Ishikawa (cell line): ENCODE measurements around the gene IL1F10.

Source experiments
- CEBPB ChIP-seq: IDR thresholded peaks from 2 replicates; pipeline ENCODE4 v1.6.1; 2012
- EP300 ChIP-seq: IDR thresholded peaks from 2 replicates; pipeline ENCODE4 v1.6.1; 2012; ENCODE audit warnings: borderline replicate concordance
- FOXM1 ChIP-seq: IDR thresholded peaks from 2 replicates; pipeline ENCODE4 v1.6.1; 2012; ENCODE audit warnings: low read depth, borderline replicate concordance
- MAX ChIP-seq: IDR thresholded peaks from 2 replicates; pipeline ENCODE4 v1.6.1; 2012
- NFIC ChIP-seq: IDR thresholded peaks from 2 replicates; pipeline ENCODE4 v1.6.1; 2012
- RAD21 ChIP-seq: IDR thresholded peaks from 2 replicates; pipeline ENCODE4 v1.6.1; 2012; ENCODE audit warnings: low read depth
- REST ChIP-seq: IDR thresholded peaks from 2 replicates; pipeline ENCODE4 v1.6.1; 2012; ENCODE audit warnings: low read depth, mild to moderate bottlenecking
- YY1 ChIP-seq: IDR thresholded peaks from 2 replicates; pipeline ENCODE4 v1.6.1; 2012; ENCODE audit warnings: low read depth

- TF ChIP-seq RAD21, result no peak
- no peak for TF ChIP-seq CEBPB
- no peak for TF ChIP-seq EP300
- TF ChIP-seq MAX, result no peak
- no peak for TF ChIP-seq YY1
- TF ChIP-seq REST, result no peak
- TF ChIP-seq NFIC, result no peak
- no peak for TF ChIP-seq FOXM1
Measured at GRCh38 chr2:113050921-113051895, 16.6 kb upstream of the IL1F10 start.
